Choroid plexus epithelial cell (primary cell): ENCODE measurements around the gene MMP15.
"Not testable (repeated sequence)": the region's sequence is repeated elsewhere in the genome, so short reads cannot be mapped to it uniquely, and the experiment has no call there.

ENCODE experiments used
- DNase-seq: peaks from one replicate; pipeline ENCODE4 v3.0.0-alpha.2; 2010; ENCODE audit warnings: low read depth
- H3K4me3 ChIP-seq: 2 replicates; pipeline ENCODE4 v1.5.1; 2011; ENCODE audit warnings: low read depth, mild to moderate bottlenecking, control low read depth, low read length, moderate library complexity
- TF ChIP-seq, protein P1 (sequence below): conservative IDR thresholded peaks from 2 replicates; pipeline ENCODE4 v1.5.1; 2011; ENCODE audit warnings: low read depth, mild to moderate bottlenecking, control low read depth, inconsistent platforms, low read length, moderate library complexity

Gene MMP15

DNA sequence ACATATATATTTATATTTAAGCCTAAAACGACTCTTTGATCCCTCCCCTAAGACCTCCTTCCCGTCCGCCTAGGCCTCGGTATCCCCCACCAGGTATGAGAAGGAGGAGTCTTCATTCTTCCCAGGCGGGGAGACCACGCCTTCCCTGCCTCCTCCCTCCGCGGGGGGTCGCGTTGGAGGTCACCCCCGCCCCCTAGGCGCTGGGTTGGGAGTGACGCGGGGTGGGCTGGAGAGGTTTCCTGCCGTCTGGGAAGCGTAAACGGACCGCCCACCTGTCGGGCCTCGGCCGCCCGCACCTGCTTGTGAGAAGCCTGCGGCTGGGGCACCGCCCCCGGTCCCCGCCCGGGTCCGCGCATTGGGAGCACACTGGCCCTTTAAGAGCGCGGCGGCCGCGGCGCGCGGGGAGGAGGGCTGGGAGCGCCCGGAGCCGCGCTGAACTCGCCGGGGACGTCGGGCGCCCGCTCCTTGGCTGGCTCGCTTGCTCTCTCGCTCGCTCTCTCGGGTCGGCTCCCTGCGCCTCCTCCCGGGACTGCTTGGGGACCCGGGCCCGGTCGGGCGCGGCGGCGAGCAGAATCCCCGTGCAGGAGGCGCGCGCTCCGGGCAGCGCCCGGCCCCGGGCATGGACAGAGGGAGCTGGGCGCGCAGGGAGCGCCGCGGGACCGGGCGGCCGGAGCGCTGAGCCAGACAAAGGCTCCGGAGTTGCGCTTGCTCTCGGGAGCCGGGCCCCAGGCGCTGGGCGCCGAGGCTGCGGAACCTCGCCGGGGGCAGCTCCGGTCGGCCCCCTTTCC lies at the start of gene MMP15:
Gene MMP15 (plus strand): TSS at position 404 of the 788 bp plus-strand sequence. CDS start 597 bp downstream, outside the sequence.
- H3K4me3 ChIP-seq: peak within 1 kb of the TSS; percentile 60
- TF ChIP-seq, protein P1, sequence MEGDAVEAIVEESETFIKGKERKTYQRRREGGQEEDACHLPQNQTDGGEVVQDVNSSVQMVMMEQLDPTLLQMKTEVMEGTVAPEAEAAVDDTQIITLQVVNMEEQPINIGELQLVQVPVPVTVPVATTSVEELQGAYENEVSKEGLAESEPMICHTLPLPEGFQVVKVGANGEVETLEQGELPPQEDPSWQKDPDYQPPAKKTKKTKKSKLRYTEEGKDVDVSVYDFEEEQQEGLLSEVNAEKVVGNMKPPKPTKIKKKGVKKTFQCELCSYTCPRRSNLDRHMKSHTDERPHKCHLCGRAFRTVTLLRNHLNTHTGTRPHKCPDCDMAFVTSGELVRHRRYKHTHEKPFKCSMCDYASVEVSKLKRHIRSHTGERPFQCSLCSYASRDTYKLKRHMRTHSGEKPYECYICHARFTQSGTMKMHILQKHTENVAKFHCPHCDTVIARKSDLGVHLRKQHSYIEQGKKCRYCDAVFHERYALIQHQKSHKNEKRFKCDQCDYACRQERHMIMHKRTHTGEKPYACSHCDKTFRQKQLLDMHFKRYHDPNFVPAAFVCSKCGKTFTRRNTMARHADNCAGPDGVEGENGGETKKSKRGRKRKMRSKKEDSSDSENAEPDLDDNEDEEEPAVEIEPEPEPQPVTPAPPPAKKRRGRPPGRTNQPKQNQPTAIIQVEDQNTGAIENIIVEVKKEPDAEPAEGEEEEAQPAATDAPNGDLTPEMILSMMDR: no peak
- DNase-seq: peak; percentile 67

DNA sequence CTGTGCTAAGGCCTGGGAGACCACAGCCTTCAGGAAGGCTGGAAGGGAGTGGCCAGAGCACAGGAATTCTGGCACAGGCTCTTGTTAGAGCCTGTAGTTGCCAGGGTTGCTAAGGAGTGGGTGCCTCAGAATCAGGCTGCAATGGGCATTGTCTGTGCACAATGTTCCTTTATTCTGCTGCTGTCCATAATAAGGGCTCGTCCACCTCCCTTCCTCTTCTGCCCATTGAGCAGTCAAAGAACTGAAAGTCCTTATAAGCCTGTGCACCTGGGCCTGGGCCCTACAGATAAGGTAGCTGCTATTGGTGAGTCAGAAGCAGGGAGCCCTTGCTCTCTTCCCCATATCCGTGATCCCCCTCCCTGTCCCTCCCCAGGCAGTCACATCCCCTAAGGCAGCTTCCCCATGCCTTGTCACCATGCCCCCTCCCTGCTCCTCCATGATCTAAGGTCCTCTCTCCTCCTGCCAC lies 49.2 kb upstream of the MMP15 start:
- TF ChIP-seq, protein P1: no peak
- no peak overlapping the region for H3K4me3 ChIP-seq
- DNase-seq: peak; percentile 5

DNA sequence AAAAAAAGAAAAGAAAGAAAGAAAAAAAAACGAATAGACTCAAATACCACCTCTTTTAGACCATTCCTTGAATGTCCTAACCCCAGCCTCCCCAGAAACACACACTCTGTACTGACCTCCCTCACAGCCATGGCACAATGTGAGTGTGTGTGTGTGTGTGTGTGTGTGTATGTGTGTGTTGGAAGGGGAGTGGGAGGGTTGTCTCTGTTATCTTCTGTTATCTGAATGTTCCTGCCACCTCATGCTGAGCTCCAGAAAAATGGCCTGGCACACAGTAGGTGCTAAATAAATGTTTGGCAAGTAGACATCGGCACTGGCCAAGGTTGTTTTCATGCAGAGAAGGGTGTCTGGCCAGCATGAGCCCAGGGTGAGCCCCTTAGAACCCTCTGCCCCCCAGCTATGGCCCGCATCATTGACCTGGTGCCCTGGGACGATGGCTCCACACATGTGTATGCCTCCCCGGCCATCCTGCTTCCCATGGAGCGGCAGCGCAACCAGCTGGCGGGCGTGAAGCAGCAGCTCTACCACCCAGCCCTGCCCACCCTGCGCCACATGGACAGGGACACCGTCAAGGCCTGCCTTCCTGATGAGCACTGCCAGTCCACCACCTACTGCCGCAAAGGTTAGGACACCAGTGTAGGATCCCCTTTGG lies 48.0 kb upstream of the MMP15 start:
- DNase-seq: no peak
- H3K4me3 ChIP-seq: no peak overlapping the region
- TF ChIP-seq, protein P1: no peak

DNA sequence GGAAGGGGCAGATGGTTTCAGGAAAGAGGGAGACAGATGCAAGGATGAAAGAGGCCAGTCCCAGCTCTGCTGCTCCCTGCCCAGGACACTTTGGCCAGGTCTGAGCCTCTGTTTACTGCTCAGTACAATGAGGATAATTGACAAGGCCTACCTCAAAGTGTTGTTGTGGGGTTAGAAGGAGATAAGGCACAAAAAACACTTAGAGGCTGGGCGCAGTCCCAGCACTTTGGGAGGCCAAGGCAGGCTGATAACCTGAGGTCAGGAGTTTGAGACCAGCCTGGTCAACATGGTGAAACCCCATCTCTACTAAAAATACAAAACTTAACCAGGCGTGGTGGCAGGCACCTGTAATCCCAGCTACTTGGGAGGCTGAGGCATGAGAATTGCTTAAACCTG lies 47.5 kb upstream of the MMP15 start:
- H3K4me3 ChIP-seq, DNase-seq: not testable (repeated sequence)

DNA sequence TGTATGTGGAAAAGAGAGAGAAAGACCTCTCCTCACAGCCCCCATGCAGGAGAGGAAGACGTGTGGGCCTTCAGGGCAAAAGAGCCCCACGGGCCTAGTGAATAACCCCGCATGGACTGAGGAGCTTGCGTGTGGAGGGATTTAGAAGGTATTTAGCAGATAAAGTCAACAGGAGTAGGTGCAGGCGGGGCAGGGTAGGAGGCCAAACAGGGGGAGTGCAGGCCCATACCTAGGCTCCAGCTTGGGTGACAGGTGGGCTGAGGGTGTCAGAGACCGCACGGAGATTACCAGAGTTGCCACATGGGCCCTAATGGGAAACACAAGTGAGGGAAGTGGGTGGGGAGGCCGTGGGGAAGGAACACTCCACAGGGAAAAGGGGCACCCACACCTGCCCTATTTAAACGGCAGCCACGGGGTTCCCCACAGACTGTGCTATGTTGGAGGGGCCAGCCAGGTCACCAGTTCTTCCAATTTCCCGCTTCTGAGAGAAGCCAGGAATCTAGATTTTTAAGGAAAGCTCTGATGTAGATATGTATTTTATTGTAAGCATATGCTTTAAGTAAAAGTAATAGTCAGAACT lies 46.5 kb upstream of the MMP15 start:
- TF ChIP-seq, protein P1: no peak
- no peak overlapping the region for H3K4me3 ChIP-seq
- DNase-seq: no peak

DNA sequence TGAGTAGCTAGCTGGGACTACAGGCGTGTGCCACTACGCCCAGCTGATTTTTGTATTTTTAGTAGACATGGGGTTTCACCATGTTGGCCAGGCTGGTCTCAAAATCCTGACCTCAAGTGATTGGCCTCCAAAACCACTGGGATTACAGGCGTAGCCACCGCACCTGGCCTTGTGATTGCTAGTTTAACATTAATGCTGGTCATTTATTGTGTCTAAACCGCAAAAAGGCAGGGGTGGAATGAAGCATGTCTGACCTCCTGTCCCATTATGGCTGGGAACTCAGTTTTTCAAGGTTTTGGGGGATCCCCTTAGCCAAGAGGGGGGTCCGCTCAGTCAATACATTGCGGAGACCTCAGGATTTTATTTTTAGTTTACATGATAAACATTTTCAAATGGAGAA lies 43.9 kb upstream of the MMP15 start:
- no peak for DNase-seq
- TF ChIP-seq, protein P1: no peak
- H3K4me3 ChIP-seq: no peak overlapping the region

DNA sequence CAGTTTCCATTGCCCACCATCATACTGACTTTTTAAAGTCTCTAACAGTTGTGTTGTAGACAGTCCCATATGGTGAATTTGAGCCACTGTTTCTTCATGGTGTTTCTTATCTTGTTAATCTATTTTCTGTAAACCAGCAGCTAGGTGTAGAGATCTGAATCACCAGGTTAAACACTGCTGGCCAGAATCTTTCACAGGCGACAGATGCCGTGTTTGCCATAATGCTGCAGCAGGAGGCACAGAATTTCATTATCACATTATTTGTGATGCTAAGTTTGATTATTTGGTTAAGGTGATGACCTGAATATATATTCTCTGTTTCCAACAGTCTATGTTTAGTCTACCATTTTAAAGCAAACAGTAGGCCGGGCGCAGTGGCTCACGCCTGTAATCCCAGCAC lies 43.2 kb upstream of the MMP15 start:
- H3K4me3 ChIP-seq: no peak overlapping the region
- DNase-seq: no peak
- TF ChIP-seq, protein P1: no peak
